ENCODE data around the gene ENTPD8. TPM values are rescaled to one million over a fixed set of nuclear protein-coding genes. Genes with fewer than 3 reads are reported as not detected.

ENTPD8 gene
- total and polyA plus RNA-seq, 2 of the 13 experiments (the other 11 are each of a cell fraction or from before 2014, with no cell fraction given): 0.26 to 0.44 TPM

DNA sequence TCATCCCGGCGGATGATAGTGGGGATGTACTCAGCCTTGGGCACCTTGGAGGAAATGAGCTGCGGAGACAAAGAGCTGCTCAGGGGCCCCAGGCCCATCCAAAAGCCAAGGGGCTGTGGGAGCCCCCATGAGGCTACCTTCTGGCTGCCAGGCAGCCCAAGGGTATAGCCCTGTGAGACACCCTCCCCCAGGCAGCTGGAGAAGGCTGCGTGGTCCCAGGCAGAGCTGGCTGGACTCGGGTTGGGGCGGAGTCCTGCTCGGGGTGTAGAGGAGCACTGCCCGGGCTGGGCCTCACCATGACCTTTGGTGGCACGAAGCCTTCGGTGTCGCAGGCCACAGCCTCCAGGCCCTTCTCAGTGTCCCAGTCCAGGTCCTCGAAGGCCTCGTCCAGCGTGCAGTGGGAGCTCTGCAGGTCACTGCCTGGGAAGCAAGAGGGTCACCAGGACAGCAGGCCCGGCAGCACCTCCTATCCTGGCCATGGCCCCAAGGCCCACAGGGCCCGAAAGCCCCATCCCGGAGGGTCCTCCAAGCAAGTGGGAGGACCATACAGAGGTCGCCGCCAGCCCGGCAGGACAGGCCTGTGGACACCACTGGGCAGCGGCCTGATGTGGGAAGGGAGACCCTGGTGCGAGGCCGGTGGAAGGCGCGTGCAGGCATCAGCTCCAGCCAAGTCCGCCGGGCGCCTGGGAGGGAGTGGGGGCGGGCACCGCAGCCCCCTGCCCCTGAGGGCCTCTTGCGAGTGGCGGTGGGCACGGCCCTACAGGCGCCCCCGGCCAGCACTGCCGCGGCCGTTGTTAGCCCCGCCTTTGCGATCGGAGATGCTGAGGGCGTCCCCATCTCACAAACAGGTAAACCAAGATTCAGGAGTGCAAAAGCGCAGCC is 11.8 kb upstream of the ENTPD8 start (continued):
- TF ChIP-seq ZBTB39 (CRISPR knock-in tag; IDR thresholded peaks at IDR 0.05) (peak; percentile 24; the same call in 1 of the 2 replicates), NFE2L2 (IDR thresholded peaks at IDR 0.05; ENCODE audit: low read length) (no peak), ZNF772 (CRISPR knock-in tag; IDR thresholded peaks at IDR 0.05) (0 out of 2 replicates have a peak, but pooled peaks have one; percentile 13), ZNF274 (CRISPR knock-in tag; IDR thresholded peaks at IDR 0.05) (no peak), EZH2 (conservative IDR thresholded peaks at IDR 0.05; ENCODE audit: low read depth, low read length) (no peak), AGO2 (optimal IDR thresholded peaks at IDR 0.05; ENCODE audit: low read depth, low read length) (peak; percentile 61), DNMT1 (CRISPR knock-in tag; IDR thresholded peaks at IDR 0.05) (no peak)
- TF ChIP-seq, protein P1, sequence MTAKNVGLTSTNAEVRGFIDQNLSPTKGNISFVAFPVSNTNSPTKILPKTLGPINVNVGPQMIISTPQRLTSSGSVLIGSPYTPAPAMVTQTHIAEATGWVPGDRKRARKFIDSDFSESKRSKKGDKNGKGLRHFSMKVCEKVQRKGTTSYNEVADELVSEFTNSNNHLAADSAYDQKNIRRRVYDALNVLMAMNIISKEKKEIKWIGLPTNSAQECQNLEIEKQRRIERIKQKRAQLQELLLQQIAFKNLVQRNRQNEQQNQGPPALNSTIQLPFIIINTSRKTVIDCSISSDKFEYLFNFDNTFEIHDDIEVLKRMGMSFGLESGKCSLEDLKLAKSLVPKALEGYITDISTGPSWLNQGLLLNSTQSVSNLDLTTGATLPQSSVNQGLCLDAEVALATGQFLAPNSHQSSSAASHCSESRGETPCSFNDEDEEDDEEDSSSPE (CRISPR knock-in tag; IDR thresholded peaks at IDR 0.05): no peak
